ENCODE data around the gene ZNF836. TPM values are rescaled to one million over a fixed set of nuclear protein-coding genes. Genes with fewer than 3 reads are reported as not detected.

ZNF836 gene
- total RNA-seq, 1 experiment from 2014 or later, result 3.1 TPM

GRCh38 chr19:52189735-52190486, 18.5 kb upstream of the ZNF836 start, which contains the start of gene PPP2R1A:
TSS of gene PPP2R1A (plus strand) at chr19:52190052. CDS start at chr19:52190097, 45 bp downstream.
- peak; percentile 100 for DNase-seq (ENCODE audit: low spot score)
- in situ Hi-C loops (cut with HindIII; ENCODE audit: low sequenced_read_pairs), result no loop called here

DNA sequence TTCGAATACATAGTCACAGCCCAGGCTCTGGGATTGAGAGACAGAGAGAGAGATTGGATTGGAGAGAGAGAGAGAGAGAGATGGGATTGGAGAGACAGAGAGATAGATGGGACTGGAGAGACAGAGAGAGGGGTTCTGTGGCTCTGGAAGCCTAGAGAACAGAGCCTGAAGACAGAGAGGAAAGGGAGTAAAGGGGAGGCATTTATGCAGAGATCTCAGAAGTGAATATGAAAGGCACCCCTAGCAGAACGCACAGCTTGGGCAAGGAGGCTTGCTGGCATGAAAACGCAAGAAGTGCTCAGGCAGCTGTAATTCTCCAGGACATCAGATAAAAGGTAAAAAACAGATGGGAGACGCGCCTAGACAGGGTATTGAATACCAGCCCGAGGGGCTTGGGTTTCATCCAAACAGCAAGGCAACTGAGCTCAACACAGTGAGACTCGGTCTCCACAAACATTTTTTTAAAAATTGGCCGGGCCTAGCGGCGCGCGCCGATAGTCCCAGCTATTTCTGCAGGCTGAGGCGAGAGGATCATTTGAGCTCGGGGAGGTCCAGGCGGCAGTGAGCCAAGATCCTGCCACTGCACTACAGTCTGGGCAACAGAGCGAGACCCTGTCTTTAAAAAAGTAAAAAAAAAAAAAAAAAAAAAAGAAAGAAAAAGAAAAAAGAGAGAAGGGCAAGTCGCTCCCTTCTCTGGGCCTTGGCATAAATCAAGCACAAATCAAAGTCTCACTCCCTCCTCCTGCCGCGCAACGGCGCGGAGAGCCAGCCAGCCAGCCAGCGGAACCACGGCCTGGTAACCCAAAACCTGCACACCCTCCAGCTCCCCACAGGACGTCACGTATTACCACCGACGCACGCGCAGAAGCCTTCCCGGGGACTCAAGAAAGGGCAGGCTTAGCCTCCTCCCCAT, 17.7 kb upstream of the ZNF836 start:
- DNase-seq (ENCODE audit: low spot score), result no peak
- in situ Hi-C loops (cut with HindIII; ENCODE audit: low sequenced_read_pairs), result no loop called here

GRCh38 chr19:52187407-52187806, 16.0 kb upstream of the ZNF836 start:
- DNase-seq (ENCODE audit: low spot score), result no peak
- in situ Hi-C loops (cut with HindIII; ENCODE audit: low sequenced_read_pairs), result no loop called here

DNA sequence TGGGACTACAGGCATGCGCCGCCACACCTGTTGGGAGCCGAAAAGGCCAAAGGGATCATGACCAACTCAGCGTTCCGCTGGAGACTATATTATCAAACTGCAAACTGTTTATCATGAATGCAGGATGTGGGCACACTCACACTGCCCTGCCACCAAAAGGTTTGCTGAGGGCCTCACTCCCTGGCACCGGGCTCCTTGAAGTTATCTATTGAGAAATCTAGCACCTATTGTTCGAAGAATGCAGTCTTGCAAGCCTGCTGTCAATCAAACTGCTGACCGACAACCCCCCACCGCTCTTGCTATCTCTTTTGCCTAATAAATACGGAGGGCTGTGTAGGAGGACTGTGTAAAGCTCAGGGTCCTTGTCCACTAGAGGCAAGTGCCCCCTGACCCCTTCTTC, 5.2 kb upstream of the ZNF836 start:
- no peak for DNase-seq (ENCODE audit: low spot score)
- in situ Hi-C loops (cut with HindIII; ENCODE audit: low sequenced_read_pairs), result no loop called here

GRCh38 chr19:52172347-52172746, 926 bp upstream of the ZNF836 start:
- DNase-seq (ENCODE audit: low spot score), result no peak
- in situ Hi-C loops (cut with HindIII; ENCODE audit: low sequenced_read_pairs), result no loop called here

GRCh38 chr19:52170863-52171320, 529 bp downstream of the ZNF836 start:
- in situ Hi-C loops (cut with HindIII; ENCODE audit: low sequenced_read_pairs), result no loop called here
- no peak for DNase-seq (ENCODE audit: low spot score)

DNA sequence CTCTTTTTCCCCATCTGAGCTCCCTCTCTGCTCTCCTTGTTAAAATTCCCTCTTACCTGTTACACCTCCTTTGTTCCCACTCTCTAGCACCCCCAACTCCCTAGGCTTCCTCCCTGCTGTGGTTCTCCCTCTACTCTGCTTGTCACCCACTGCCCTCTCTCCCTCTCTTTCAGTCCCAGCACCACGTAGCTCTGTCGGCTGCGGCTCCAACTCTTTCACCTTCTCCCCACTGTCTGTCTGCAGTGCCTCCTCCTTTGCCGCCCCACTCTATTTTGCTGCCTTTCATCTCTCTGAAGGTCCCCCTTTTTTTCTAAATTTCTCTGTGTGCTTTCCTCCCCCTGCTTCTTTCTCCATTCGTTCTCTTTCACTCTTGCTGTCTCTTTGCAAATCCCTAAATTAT, 1.1 kb downstream of the ZNF836 start:
- peak; percentile 36 for DNase-seq (ENCODE audit: low spot score)
- in situ Hi-C loops (cut with HindIII; ENCODE audit: low sequenced_read_pairs), result no loop called here

DNA sequence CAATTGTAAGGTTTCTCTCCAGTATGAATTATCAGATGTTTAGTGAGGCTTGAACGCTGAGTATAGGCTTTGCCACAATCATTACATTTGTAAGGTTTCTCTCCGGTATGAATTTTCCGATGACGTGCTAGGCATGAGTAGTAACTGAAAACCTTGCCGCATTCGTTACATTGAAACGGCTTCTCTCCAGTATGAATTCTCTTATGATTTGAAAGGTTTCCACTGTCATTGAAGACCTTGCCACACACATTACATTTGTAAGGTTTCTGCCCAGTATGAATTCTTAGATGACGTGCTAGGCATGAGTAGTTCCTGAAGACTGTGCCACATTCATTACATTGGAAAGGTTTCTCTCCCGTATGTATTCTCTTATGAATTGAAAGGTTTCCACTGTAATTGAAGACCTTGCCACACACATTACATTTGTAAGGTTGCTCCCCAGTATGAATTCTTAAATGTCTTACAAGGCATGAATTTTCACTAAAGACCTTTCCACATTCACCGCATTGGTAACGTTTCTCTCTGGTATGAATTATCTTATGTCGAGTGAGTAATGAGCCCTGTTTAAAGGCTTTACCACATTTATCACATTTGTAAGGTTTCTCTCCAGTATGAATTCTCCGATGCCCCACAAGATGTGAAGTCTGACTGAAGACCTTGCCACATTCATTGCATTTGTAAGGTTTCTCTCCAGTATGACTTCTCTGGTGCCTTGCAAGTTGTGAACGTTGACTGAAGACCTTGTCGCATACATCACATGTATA, 15.6 kb downstream of the ZNF836 start:
- no peak for DNase-seq (ENCODE audit: low spot score)
- in situ Hi-C loops (cut with HindIII; ENCODE audit: low sequenced_read_pairs), result no loop called here

DNA sequence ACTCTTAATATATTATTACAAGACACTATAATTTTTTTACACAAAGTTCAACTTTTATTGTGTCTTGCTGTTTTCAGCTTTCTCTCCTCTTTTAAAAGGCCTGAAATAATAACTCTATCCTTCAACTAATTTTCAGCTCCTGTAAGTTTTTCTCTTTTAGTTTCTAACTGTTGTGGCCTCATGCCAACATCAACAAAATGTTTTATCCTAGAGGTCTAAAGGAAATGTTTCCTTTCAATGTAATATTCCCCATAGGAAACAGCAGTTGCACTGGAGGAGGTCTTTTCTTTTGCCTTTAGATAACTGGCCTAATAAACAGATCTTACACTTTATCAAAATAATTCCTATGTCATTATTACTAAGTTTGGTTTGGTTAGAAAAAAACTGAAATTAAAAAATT, 23.2 kb downstream of the ZNF836 start:
- in situ Hi-C loops (cut with HindIII; ENCODE audit: low sequenced_read_pairs), result no loop called here
- no peak for DNase-seq (ENCODE audit: low spot score)

- DNase-seq (ENCODE audit: low spot score), result no peak
- in situ Hi-C loops (cut with HindIII; ENCODE audit: low sequenced_read_pairs), result no loop called here
Measured at GRCh38 chr19:52142001-52142595, 29.3 kb downstream of the ZNF836 start.

DNA sequence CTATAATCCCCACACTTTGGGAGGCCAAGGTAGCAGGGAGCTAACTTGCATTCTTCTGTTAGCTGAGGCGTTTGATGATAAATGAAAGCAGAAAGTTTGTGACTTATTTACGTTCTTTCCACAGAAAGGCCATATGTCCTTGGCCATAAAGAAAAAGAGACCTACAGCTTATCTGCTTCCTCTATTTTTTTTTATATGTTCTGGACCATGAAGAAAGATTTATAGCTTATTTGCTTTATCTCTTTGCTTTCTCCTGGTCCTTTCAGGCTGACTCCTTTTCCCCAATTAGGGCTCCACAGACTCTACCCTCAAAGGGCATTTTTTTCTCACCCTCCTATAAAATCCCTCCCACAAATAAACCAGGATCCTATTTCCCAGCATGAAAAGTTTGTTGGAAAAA, 30.2 kb downstream of the ZNF836 start:
- in situ Hi-C loops (cut with HindIII; ENCODE audit: low sequenced_read_pairs), result no loop called here
- no peak for DNase-seq (ENCODE audit: low spot score)

- in situ Hi-C loops (cut with HindIII; ENCODE audit: low sequenced_read_pairs), result no loop called here
- DNase-seq (ENCODE audit: low spot score), result no peak
Measured at GRCh38 chr19:52140032-52140710, 31.2 kb downstream of the ZNF836 start.

GRCh38 chr19:52139252-52140031, 32.0 kb downstream of the ZNF836 start, which contains the start of gene ZNF616:
TSS of gene ZNF616 (minus strand) at chr19:52139938. CDS start at chr19:52130512, 9,426 bp downstream.
- DNase-seq (ENCODE audit: low spot score), result peak; percentile 95
- in situ Hi-C loops (cut with HindIII; ENCODE audit: low sequenced_read_pairs), result no loop called here

DNA sequence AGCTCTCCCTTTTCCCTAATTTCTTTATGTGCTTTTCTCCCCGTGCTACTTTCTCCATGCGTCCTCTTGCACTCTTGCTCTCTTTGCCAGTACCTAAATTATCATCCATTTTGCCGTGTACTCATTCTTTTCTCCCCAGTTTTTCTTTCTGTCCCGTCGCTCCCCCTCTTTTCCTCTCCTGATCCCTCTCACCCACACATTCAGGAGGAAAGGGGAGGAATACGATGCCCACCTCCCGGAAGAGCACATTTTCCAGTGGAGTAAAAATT, 32.5 kb downstream of the ZNF836 start:
- in situ Hi-C loops (cut with HindIII; ENCODE audit: low sequenced_read_pairs), result no loop called here
- DNase-seq (ENCODE audit: low spot score), result no peak

GRCh38 chr19:52138278-52138982, 33.0 kb downstream of the ZNF836 start:
- in situ Hi-C loops (cut with HindIII; ENCODE audit: low sequenced_read_pairs), result no loop called here
- peak; percentile 57 for DNase-seq (ENCODE audit: low spot score)

- in situ Hi-C loops (cut with HindIII; ENCODE audit: low sequenced_read_pairs), result no loop called here
- DNase-seq (ENCODE audit: low spot score), result no peak
Measured at GRCh38 chr19:52120286-52120685, 51.1 kb downstream of the ZNF836 start.

DNA sequence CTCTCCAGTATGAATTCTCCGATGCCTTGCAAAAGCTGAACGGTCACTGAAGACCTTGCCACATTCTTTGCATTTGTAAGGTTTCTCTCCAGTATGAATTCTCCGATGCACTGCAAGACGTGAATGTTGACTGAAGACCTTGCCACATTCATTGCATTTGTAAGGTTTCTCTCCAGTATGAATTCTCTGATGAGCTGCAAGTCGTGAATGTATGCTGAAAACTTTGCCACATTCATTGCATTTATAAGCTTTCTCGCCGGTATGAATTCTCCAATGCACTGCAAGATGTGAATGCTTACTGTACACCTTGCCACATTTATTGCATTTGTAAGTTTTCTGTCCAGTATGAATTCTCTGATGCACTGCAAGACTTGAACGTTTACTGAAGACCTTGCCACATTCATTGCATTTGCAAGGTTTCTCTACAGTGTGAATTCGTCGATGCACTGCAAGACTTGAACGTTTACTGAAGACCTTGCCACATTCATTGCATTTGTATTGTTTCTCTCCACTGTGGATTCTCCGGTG, 55.8 kb downstream of the ZNF836 start:
- DNase-seq (ENCODE audit: low spot score), result no peak
- in situ Hi-C loops (cut with HindIII; ENCODE audit: low sequenced_read_pairs), result no loop called here
